KMS-11 (cell line): ENCODE measurements around the gene MAP2K2.

Source experiments
- H2AFZ ChIP-seq: fragments of 200-600 bp; sonication (generic); 2 replicates; pipeline ENCODE4 v1.6.1; 2016; ENCODE audit warnings: antibody characterized with exemption, mixed run types, low read depth
- H3K27ac ChIP-seq: fragments of 200-600 bp; sonication (generic); 2 replicates; pipeline ENCODE4 v1.6.1; 2016; ENCODE audit warnings: mild to moderate bottlenecking, mixed run types
- H3K27me3 ChIP-seq: fragments of 200-600 bp; sonication (generic); 2 replicates; pipeline ENCODE4 v1.6.1; 2017; ENCODE audit warnings: mild to moderate bottlenecking, low read depth, mixed run types, moderate library complexity; ENCODE audit not compliant: insufficient read depth
- H3K36me3 ChIP-seq: fragments of 200-600 bp; sonication (generic); 2 replicates; pipeline ENCODE4 v1.6.1; 2017; ENCODE audit warnings: mild to moderate bottlenecking, mixed run types; ENCODE audit not compliant: insufficient read depth
- H3K4me1 ChIP-seq: fragments of 200-600 bp; sonication (generic); 2 replicates; pipeline ENCODE4 v1.6.1; 2016; ENCODE audit warnings: mild to moderate bottlenecking, low read depth, mixed run types; ENCODE audit not compliant: poor library complexity, severe bottlenecking
- H3K4me2 ChIP-seq: fragments of 200-600 bp; sonication (generic); 2 replicates; pipeline ENCODE4 v1.7.0; 2016; ENCODE audit warnings: mild to moderate bottlenecking, mixed run types
- H3K4me3 ChIP-seq: fragments of 200-600 bp; sonication (generic); IDR thresholded peaks from 2 replicates; pipeline ENCODE4 v1.6.1; 2017; ENCODE audit warnings: low read depth, low read length, mixed read lengths; ENCODE audit not compliant: insufficient read depth
- H3K79me2 ChIP-seq: fragments of 200-600 bp; sonication (generic); 2 replicates; pipeline ENCODE4 v1.6.1; 2016; ENCODE audit warnings: low read depth, mixed run types; ENCODE audit not compliant: insufficient read depth
- H3K9ac ChIP-seq: fragments of 200-600 bp; sonication (generic); 2 replicates; pipeline ENCODE4 v1.6.1; 2016; ENCODE audit warnings: mild to moderate bottlenecking, mixed run types
- H4K20me1 ChIP-seq: fragments of 200-600 bp; sonication (generic); 2 replicates; pipeline ENCODE4 v1.6.1; 2016; ENCODE audit warnings: mild to moderate bottlenecking, mixed run types; ENCODE audit not compliant: insufficient read depth
- CTCF ChIP-seq: fragments of 200-600 bp; sonication (generic); conservative IDR thresholded peaks from 2 replicates; pipeline ENCODE4 v1.6.1; 2017; ENCODE audit warnings: low read depth, mild to moderate bottlenecking, antibody characterized with exemption, low read length, moderate library complexity, mixed read lengths

The MAP2K2 gene

GRCh38 chr19:4090356-4091220 lies 33.3 kb downstream of the MAP2K2 start:
- Histone ChIP-seq H3K36me3 (no peaks in the 10 kb centered on the region), H3K4me3 (no peak overlapping the region), H3K79me2 (no peaks in the 10 kb centered on the region), H3K27ac (no peak overlapping the region), H2AFZ (no peak overlapping the region), H3K9ac (no peak overlapping the region), H3K4me2 (no peak overlapping the region), H4K20me1 (no peaks in the 10 kb centered on the region), H3K27me3 (no peaks in the 10 kb centered on the region), H3K4me1 (no peaks in the 10 kb centered on the region)
- no peak for TF ChIP-seq CTCF

- no peaks in the 10 kb centered on the region for H3K79me2 ChIP-seq
- TF ChIP-seq CTCF: no peak
- H3K27ac ChIP-seq: no peak overlapping the region
- no peaks in the 10 kb centered on the region for H3K4me1 ChIP-seq
- no peak overlapping the region for H3K4me2 ChIP-seq
- no peaks in the 10 kb centered on the region for H4K20me1 ChIP-seq
- H3K4me3 ChIP-seq: no peak overlapping the region
- no peaks in the 10 kb centered on the region for H3K36me3 ChIP-seq
- no peaks in the 10 kb centered on the region for H3K27me3 ChIP-seq
- H2AFZ ChIP-seq: no peak overlapping the region
- H3K9ac ChIP-seq: no peak overlapping the region
Observed at GRCh38 chr19:4089946-4090345, 34.0 kb downstream of the MAP2K2 start.

GRCh38 chr19:4089400-4089908 lies 34.5 kb downstream of the MAP2K2 start:
- Histone ChIP-seq H3K27ac (no peak overlapping the region), H3K4me3 (no peak overlapping the region), H2AFZ (no peak overlapping the region), H3K36me3 (no peaks in the 10 kb centered on the region), H4K20me1 (no peaks in the 10 kb centered on the region), H3K4me1 (no peaks in the 10 kb centered on the region), H3K9ac (no peak overlapping the region), H3K79me2 (no peaks in the 10 kb centered on the region), H3K27me3 (no peaks in the 10 kb centered on the region), H3K4me2 (no peak overlapping the region)
- no peak for TF ChIP-seq CTCF

GRCh38 chr19:4088975-4089374 lies 34.9 kb downstream of the MAP2K2 start:
- Histone ChIP-seq H3K36me3 (no peaks in the 10 kb centered on the region), H3K4me2 (no peak overlapping the region), H3K9ac (no peak overlapping the region), H3K4me1 (no peaks in the 10 kb centered on the region), H4K20me1 (no peaks in the 10 kb centered on the region), H3K27me3 (no peaks in the 10 kb centered on the region), H3K79me2 (no peaks in the 10 kb centered on the region), H3K4me3 (no peak overlapping the region), H2AFZ (no peak overlapping the region), H3K27ac (no peak overlapping the region)
- TF ChIP-seq CTCF: no peak
